NCI-H524 (cell line): Measurements from ENCODE around the gene TAS1R3.

Source experiments
- DNase-seq, 2 experiments: peaks; one replicate each; lab custom pipeline; 2025; lab: John Stamatoyannopoulos, UW

The TAS1R3 gene

GRCh38 chr1:1371746-1372711, 40.9 kb downstream of the TAS1R3 start:
- peak in 1 of 2 experiments; percentile 40 for DNase-seq

GRCh38 chr1:1373051-1373814, 42.2 kb downstream of the TAS1R3 start:
- DNase-seq: no peak

- DNase-seq: no peak
Measured at GRCh38 chr1:1373815-1374588, 42.9 kb downstream of the TAS1R3 start.

GRCh38 chr1:1374589-1374928, 43.5 kb downstream of the TAS1R3 start:
- DNase-seq: no peak

- peak; percentile 97 to 99 for DNase-seq
Measured at GRCh38 chr1:1374929-1375662, 44.0 kb downstream of the TAS1R3 start, which contains the start of gene AURKAIP1. Gene AURKAIP1, minus strand, starts transcription at chr1:1375207. Its CDS starts 451 bp downstream, at chr1:1374756.

- DNase-seq: no peak
Measured at GRCh38 chr1:1376551-1377226, 45.6 kb downstream of the TAS1R3 start.

- no peak for DNase-seq
Measured at GRCh38 chr1:1377540-1378205, 46.6 kb downstream of the TAS1R3 start.

- DNase-seq: no peak
Measured at GRCh38 chr1:1380860-1381259, 49.8 kb downstream of the TAS1R3 start.

- no peak for DNase-seq
Measured at GRCh38 chr1:1381294-1381693, 50.2 kb downstream of the TAS1R3 start.
